ENCODE measurements around the gene CTCFL.

DNA sequence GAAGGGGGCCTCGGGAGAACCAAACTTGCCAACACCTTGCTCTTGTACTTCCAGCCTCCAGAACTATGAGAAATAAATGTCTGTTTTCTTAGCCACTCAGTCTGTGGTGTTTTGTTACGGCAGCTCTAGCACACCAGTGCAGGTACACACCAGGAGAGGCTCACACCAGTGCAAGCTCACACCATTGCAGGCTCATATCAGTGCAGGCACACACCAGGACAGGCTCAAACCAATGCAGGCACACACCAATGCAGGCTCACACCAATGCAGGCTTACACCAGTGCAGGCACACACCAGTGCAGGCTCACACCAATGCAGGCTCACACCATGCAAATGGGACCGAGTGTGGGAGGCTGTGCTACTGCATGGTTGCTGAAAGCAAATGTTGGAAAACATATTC is 4.9 kb upstream of the CTCFL start:
- TF ChIP-seq, protein P1, sequence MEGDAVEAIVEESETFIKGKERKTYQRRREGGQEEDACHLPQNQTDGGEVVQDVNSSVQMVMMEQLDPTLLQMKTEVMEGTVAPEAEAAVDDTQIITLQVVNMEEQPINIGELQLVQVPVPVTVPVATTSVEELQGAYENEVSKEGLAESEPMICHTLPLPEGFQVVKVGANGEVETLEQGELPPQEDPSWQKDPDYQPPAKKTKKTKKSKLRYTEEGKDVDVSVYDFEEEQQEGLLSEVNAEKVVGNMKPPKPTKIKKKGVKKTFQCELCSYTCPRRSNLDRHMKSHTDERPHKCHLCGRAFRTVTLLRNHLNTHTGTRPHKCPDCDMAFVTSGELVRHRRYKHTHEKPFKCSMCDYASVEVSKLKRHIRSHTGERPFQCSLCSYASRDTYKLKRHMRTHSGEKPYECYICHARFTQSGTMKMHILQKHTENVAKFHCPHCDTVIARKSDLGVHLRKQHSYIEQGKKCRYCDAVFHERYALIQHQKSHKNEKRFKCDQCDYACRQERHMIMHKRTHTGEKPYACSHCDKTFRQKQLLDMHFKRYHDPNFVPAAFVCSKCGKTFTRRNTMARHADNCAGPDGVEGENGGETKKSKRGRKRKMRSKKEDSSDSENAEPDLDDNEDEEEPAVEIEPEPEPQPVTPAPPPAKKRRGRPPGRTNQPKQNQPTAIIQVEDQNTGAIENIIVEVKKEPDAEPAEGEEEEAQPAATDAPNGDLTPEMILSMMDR (IDR thresholded peaks at IDR 0.05) = no peak
- TF ChIP-seq POLR2A (IDR thresholded peaks at IDR 0.05) = no peak

All from sigmoid colon (tissue), 3 donors.